GM12878 (cell line): Measurements from ENCODE around the gene TGIF2. TPM values are rescaled to one million over a fixed set of nuclear protein-coding genes. Genes with fewer than 3 reads are reported as not detected.

ENCODE experiments used
- ATAC-seq: fragments of 200-7000 bp; cut with Tn5 transposase; 3 replicates; pipeline ENCODE4 v1.9.1; 2020; ENCODE audit warnings: mild to moderate bottlenecking, moderate library complexity
- BruUV-seq: library from RNA; stranded (reverse); fragments of 400-500 nt; replicated peaks from 2 replicates; lab custom pipeline; 2021; lab: Mats Ljungman, UMichigan
- CTCF ChIA-PET: fragments of 300-600 bp; sonication (Branson Sonifier 250); formaldehyde crosslinking; extraction: SDS; loops from one replicate; lab custom pipeline; 2021; ENCODE audit warnings: inconsistent platforms; lab: Yijun Ruan, JAX
- POLR2A ChIA-PET: fragments of 350-600 bp; formaldehyde crosslinking; extraction: SDS; loops from one replicate; lab custom pipeline; 2021; ENCODE audit warnings: inconsistent platforms; lab: Charles Lee
- RAD21 ChIA-PET: fragments of 300-600 bp; sonication (Branson Sonifier 250); formaldehyde crosslinking; loops from one replicate; lab custom pipeline; 2023; ENCODE audit warnings: antibody characterized with exemption; ENCODE audit not compliant: unreplicated experiment; lab: Charles Lee
- SMC1A ChIA-PET: fragments of 300-600 bp; sonication (Branson Sonifier 250); formaldehyde crosslinking; loops from one replicate; lab custom pipeline; 2023; ENCODE audit not compliant: unreplicated experiment, uncharacterized antibody; lab: Charles Lee
- DNase-seq: peaks from one replicate; pipeline ENCODE4 v3.0.0-alpha.2; 2011; ENCODE audit warnings: low read depth, low spot score
- FAIRE-seq: peaks from 3 replicates; lab custom pipeline; 2011; peaks lifted over from hg19 to GRCh38; lab: Jason Lieb, UNC
- H2AFZ ChIP-seq: 2 replicates; pipeline ENCODE4 v1.6.0; 2011; ENCODE audit warnings: low read depth, low read length, control low read depth; ENCODE audit not compliant: control insufficient read depth
- H3K27ac ChIP-seq: 2 replicates; pipeline ENCODE4 v1.5.1; 2011; ENCODE audit warnings: control low read depth; ENCODE audit not compliant: control insufficient read depth, insufficient read depth
- H3K27me3 ChIP-seq, 2 experiments: replicated peaks in 1 of 2; 2 replicates each; pipeline versions ENCODE4 v1.6.0 to v1.6.1; 2011; ENCODE audit warnings: low read length in 1 of 2; ENCODE audit not compliant: control insufficient read depth in 2 of 2, insufficient read depth in 2 of 2
- H3K36me3 ChIP-seq, 2 experiments: 2 replicates each; pipeline ENCODE4 v1.5.1; 2011; ENCODE audit warnings: low read length in 1 of 2; ENCODE audit not compliant: control insufficient read depth in 2 of 2, insufficient read depth in 2 of 2
- H3K4me1 ChIP-seq: 2 replicates; pipeline ENCODE4 v1.6.1; 2011; ENCODE audit warnings: mild to moderate bottlenecking, low read length, moderate library complexity, mixed read lengths; ENCODE audit not compliant: control insufficient read depth, insufficient read depth
- H3K4me2 ChIP-seq: 2 replicates; pipeline ENCODE4 v1.6.0; 2011; ENCODE audit warnings: control low read depth; ENCODE audit not compliant: control insufficient read depth, insufficient read depth
- H3K4me3 ChIP-seq: fragments of 200-600 bp; sonication (generic); 2 replicates; pipeline ENCODE4 v1.5.1; 2016
- H3K79me2 ChIP-seq: 2 replicates; pipeline ENCODE4 v1.6.0; 2011; ENCODE audit warnings: low read length; ENCODE audit not compliant: control insufficient read depth, insufficient read depth
- H3K9ac ChIP-seq: 2 replicates; pipeline ENCODE4 v1.8.0; 2011; ENCODE audit warnings: low read length, control low read depth, mixed read lengths; ENCODE audit not compliant: control insufficient read depth, insufficient read depth
- H3K9me3 ChIP-seq: replicated peaks from 3 replicates; pipeline ENCODE4 v1.5.1; 2011; ENCODE audit warnings: mild to moderate bottlenecking, low read length; ENCODE audit not compliant: control insufficient read depth, insufficient read depth
- H4K20me1 ChIP-seq: 2 replicates; pipeline ENCODE4 v1.6.0; 2011; ENCODE audit not compliant: control insufficient read depth, insufficient read depth
- CREB1 ChIP-seq: IDR thresholded peaks from 2 replicates; pipeline ENCODE4 v1.6.1; 2012; ENCODE audit warnings: low read depth, mild to moderate bottlenecking, inconsistent platforms
- HDGF ChIP-seq: fragments of 450-650 bp; IDR thresholded peaks from 2 replicates; pipeline ENCODE4 v1.6.1; 2016; ENCODE audit warnings: antibody characterized with exemption
- WGBS: methylation state at CpG from one replicate; pipeline ENCODE4 v1.1.6; 2016; ENCODE audit warnings: low lambda C conversion rate; ENCODE audit not compliant: insufficient replicate concordance, insufficient coverage; ENCODE audit errors: missing lambda C conversion rate; 5-methylcytosine and 5-hydroxymethylcytosine counted together
- in situ Hi-C: fragments of 300-500 bp; cut with MboI; formaldehyde crosslinking; loops from 9 replicates; pipeline ENCODE4 v1.14.3; 2018; ENCODE audit warnings: mixed read lengths
- intact Hi-C: fragments of 100-400 bp; cut with micrococcal nuclease; formaldehyde crosslinking; loops from one replicate; pipeline ENCODE4 v1.14.2; 2022; ENCODE audit not compliant: unreplicated experiment
- polyA plus RNA-seq, 11 experiments: library from polyadenylated mRNA; depleted of rRNA in 4 of 11; unstranded in 6 of 11; stranded (reverse) in 5 of 11; fragments of >200 nt; fragmentation: Nextera tagmentation in 4 of 11; fragmentation: Illumina TruSeq in 1 of 11; extraction: Ambion mirVana in 4 of 11; extraction: Trizol in 1 of 11; gene quantifications; 1 replicate in 1 of 11; 2 replicates in 10 of 11; pipeline versions ENCODE4 v1.2.1 to v1.2.3, GENCODE V29; 2011 to 2016; ENCODE audit warnings: inconsistent platforms in 2 of 11, missing spikeins in 2 of 11, low read depth in 1 of 11
- total RNA-seq, 4 experiments: library from RNA; depleted of rRNA in 3 of 4; stranded (reverse); fragments of >200 nt in 3 of 4; fragmentation: Illumina TruSeq in 1 of 4; extraction: Trizol in 1 of 4; gene quantifications; 2 replicates each; pipeline versions ENCODE4 v1.2.1 to v1.2.3, GENCODE V29; 2013 to 2021
- TF ChIP-seq, protein P1 (sequence below): fragments of 450-650 bp; IDR thresholded peaks from 2 replicates; pipeline ENCODE4 v1.6.1; 2017; ENCODE audit warnings: mild to moderate bottlenecking, moderate library complexity
- TF ChIP-seq, protein P2 (sequence below): IDR thresholded peaks from 2 replicates; pipeline ENCODE4 v1.6.1; 2012; ENCODE audit warnings: low read depth, low read length, improper control_type of control experiment

Gene TGIF2
- total and polyA plus RNA-seq, 10 of the 15 experiments (the other 5 are each of a cell fraction or from before 2014, with no cell fraction given) = 13.1 to 47.1 (median 36.6) TPM

DNA sequence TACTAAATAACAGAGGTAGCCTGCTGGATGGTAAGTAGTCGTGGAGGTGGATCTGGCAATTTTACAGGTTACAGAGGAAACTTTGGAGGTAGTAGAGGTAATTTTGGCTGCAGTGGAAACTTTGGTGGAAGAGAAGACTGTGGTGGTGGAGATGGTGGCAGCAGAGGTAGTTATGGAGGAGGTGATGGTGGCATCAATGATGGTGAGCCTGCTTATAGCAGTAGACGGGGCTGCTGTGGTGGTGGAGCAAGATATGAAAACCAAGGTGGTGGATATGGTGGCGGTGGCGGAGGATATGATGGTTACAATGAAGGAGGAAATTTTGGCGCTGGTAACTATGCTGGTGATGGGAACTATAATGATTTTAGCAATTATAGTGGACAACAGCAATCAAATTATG, 47.5 kb downstream of the TGIF2 start (continued):
- TF ChIP-seq, protein P1, sequence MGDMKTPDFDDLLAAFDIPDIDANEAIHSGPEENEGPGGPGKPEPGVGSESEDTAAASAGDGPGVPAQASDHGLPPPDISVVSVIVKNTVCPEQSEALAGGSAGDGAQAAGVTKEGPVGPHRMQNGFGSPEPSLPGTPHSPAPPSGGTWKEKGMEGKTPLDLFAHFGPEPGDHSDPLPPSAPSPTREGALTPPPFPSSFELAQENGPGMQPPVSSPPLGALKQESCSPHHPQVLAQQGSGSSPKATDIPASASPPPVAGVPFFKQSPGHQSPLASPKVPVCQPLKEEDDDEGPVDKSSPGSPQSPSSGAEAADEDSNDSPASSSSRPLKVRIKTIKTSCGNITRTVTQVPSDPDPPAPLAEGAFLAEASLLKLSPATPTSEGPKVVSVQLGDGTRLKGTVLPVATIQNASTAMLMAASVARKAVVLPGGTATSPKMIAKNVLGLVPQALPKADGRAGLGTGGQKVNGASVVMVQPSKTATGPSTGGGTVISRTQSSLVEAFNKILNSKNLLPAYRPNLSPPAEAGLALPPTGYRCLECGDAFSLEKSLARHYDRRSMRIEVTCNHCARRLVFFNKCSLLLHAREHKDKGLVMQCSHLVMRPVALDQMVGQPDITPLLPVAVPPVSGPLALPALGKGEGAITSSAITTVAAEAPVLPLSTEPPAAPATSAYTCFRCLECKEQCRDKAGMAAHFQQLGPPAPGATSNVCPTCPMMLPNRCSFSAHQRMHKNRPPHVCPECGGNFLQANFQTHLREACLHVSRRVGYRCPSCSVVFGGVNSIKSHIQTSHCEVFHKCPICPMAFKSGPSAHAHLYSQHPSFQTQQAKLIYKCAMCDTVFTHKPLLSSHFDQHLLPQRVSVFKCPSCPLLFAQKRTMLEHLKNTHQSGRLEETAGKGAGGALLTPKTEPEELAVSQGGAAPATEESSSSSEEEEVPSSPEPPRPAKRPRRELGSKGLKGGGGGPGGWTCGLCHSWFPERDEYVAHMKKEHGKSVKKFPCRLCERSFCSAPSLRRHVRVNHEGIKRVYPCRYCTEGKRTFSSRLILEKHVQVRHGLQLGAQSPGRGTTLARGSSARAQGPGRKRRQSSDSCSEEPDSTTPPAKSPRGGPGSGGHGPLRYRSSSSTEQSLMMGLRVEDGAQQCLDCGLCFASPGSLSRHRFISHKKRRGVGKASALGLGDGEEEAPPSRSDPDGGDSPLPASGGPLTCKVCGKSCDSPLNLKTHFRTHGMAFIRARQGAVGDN = no peak
- TF ChIP-seq HDGF (no peak), CREB1 (no peak)

DNA sequence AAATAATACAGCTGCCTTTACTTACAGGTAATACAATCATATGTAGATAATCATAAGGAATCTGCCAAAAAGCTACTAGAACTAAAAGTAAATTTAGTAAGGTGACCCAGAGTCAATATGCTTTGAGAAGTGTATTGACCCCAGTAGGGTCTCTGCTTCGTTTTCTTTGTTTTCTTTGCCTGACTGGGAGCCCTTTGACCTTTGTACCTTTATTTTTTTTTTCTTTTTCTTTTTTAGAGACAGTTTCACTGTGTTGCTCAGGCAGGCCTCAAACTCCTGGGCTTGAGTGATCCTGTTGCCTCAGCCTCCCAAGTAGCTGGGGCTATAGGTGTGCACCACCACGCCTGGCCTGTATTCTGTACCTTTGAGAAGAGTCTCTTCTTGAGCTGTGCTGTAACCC, 50.0 kb downstream of the TGIF2 start:
- no peaks in the 10 kb centered on the region for H3K36me3 ChIP-seq
- in situ Hi-C loops (no loop called here), intact Hi-C loops (no loop called here)
- no peak overlapping the region for H3K4me3 ChIP-seq
- no TSS peak for BruUV-seq
- no peaks in the 10 kb centered on the region for H3K27me3 ChIP-seq
- no peak overlapping the region for H2AFZ ChIP-seq
- RAD21 ChIA-PET = no interaction called here
- FAIRE-seq (no peak), DNase-seq (no peak)
- no peaks in the 10 kb centered on the region for H3K79me2 ChIP-seq
- H3K4me2 ChIP-seq = no peak overlapping the region
- no peak overlapping the region for H3K9ac ChIP-seq
- no peak overlapping the region for H3K27ac ChIP-seq
- CTCF ChIA-PET = interaction anchor here (0.7 to 1.7 kb wide), 3 partner anchors 10 to 85 kb away, joined by 3 to 5 read pairs (median 3); no protein-coding TSS in a partner anchor
- H4K20me1 ChIP-seq = no peaks in the 10 kb centered on the region
- H3K9me3 ChIP-seq = no peaks in the 10 kb centered on the region
- WGBS = 87% methylated on average over 2 of the region's 2 CpGs
- POLR2A ChIA-PET = no interaction called here
- SMC1A ChIA-PET = interaction anchor here (1.7 kb wide), 1 partner anchor 263 kb away, joined by 3 read pairs; no protein-coding TSS in a partner anchor
- TF ChIP-seq, protein P2, sequence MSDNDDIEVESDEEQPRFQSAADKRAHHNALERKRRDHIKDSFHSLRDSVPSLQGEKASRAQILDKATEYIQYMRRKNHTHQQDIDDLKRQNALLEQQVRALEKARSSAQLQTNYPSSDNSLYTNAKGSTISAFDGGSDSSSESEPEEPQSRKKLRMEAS = no peak
- TF ChIP-seq, all 136 proteins: peak for 0
- no peak for ATAC-seq
- H3K4me1 ChIP-seq = no peaks in the 10 kb centered on the region
